GM10248 (cell line): ENCODE results near the gene GPR89A.
"Not testable (repeated sequence)": the region's sequence is repeated elsewhere in the genome, so short reads cannot be mapped to it uniquely, and the experiment has no call there.

Source experiments
- CTCF ChIA-PET: fragments of 300-600 bp; sonication (Branson Sonifier 250); formaldehyde crosslinking; extraction: SDS; loops from one replicate; lab custom pipeline; 2021; ENCODE audit warnings: antibody characterized with exemption; lab: Yijun Ruan, JAX
- POLR2A ChIA-PET: fragments of 350-650 bp; sonication (Branson Sonifier 250); formaldehyde crosslinking; extraction: SDS; loops from one replicate; lab custom pipeline; 2020; ENCODE audit warnings: antibody characterized with exemption; lab: Yijun Ruan, JAX
- DNase-seq: peaks from one replicate; pipeline ENCODE4 v3.0.0; 2012; ENCODE audit errors: extremely low spot score
- CTCF ChIP-seq: IDR thresholded peaks from 2 replicates; pipeline ENCODE4 v1.5.1; 2012; ENCODE audit warnings: mild to moderate bottlenecking, low read depth; ENCODE audit errors: extremely low read depth, missing control alignments, control extremely low read depth

GPR89A gene

GRCh38 chr1:145656245-145656943 is 48.6 kb downstream of the GPR89A start:
- POLR2A ChIA-PET, CTCF ChIA-PET, DNase-seq: not testable (repeated sequence)

GRCh38 chr1:145662502-145662901 is 54.7 kb downstream of the GPR89A start:
- not testable (repeated sequence) for DNase-seq

DNA sequence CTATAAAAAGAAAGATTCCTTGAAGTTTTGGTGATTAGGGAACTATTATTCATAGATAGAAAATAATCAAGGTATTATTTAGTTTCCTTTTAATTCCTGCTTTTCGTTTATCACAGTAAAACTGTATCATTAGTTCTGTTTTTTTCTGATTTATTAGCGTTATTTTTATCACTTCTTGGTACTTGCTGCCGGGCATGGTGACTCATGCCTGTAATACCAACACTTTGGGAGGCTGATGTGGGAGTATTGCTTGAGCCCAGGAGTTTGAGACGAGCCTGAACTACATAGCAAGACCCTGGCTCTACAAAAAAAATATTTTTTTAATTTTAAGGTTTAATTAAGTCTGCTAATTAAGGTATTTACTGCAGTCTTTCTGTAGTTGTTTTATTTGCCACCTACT is 57.2 kb downstream of the GPR89A start:
- DNase-seq, CTCF ChIA-PET, POLR2A ChIA-PET: not testable (repeated sequence)

More at GRCh38 chr1:145662502-145662901, 54.7 kb downstream of the GPR89A start:
- POLR2A ChIA-PET, CTCF ChIA-PET: not testable (repeated sequence)

- CTCF ChIA-PET, DNase-seq, POLR2A ChIA-PET: not testable (repeated sequence)
These were observed 63.4 kb downstream of the GPR89A start for GRCh38 chr1:145670995-145671745.

GRCh38 chr1:145673217-145673616 is 65.4 kb downstream of the GPR89A start:
- DNase-seq, POLR2A ChIA-PET, CTCF ChIA-PET: not testable (repeated sequence)

DNA sequence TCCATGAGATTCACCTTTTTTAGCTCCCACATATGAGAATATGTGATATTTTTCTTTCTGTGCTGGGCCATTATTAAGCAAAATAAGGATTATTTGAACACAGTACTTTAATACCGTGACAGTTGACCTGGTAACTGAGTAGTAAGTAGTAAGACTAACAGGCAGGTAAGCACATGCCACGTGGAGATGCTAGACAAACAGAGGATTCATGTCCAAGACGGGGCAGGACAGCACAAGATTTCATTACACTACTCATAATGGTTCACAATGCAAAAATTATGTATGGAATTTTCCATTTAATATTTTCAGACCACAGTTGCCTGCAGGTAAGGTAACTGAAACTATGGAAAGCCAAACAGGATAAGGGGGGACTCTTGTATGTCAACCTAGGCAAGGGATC is 77.1 kb downstream of the GPR89A start:
- CTCF ChIA-PET, DNase-seq, POLR2A ChIA-PET: not testable (repeated sequence)

DNA sequence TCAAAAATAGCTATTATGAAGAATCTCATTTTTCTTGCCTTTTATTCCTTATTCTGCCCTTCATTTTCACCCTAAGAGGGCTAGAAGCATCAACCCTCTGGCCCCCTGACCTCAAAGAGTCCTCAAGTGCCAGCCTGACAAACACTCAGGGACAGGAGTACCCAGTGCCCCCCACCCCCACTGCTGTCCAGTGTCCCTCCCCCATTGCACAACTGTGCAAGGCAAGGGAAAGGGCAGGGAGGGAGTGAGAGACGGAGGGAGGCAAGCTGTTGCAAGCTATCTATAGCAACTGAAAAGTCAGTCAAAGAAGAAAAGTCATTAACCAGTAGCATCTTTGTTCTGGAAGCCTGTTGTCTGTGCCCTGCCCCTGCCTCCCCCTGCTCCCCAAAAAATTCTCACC is 78.3 kb downstream of the GPR89A start:
- POLR2A ChIA-PET = not testable (repeated sequence)

GRCh38 chr1:145688328-145688727 is 80.5 kb downstream of the GPR89A start:
- POLR2A ChIA-PET = no interaction called here

More for the DNA sequence above, 78.3 kb downstream of the GPR89A start:
- DNase-seq, CTCF ChIA-PET: not testable (repeated sequence)

DNA sequence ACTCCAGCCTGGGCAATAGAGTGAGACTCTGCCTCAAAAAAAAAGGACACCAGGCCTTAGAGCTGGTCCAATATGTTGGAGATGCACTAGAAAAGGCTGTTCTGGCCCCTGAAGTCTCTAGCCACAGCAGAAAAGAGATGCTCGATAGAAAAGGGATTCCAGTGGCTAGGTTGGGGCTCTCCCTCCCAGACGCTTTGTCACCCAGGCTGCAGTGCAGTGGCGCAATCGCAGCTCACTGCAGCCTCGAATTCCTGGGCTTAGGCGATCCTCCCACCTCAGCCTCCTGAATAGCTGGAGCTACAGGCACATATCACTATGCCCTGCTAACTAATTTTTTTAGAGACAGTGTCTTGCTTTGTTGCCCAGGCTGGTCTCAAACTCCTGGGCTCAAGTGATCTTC is 81.1 kb downstream of the GPR89A start:
- ChIA-PET POLR2A (no interaction called here), CTCF (interaction anchor here (1.0 to 2.7 kb wide), 2 partner anchors 32 to 33 kb away, joined by 3 to 6 read pairs; no protein-coding TSS in a partner anchor)
- DNase-seq = no peak
- TF ChIP-seq CTCF = no peak

More at GRCh38 chr1:145688328-145688727, 80.5 kb downstream of the GPR89A start:
- no peak for DNase-seq
- no peak for TF ChIP-seq CTCF
- CTCF ChIA-PET = interaction anchor here (1.0 to 2.7 kb wide), 3 partner anchors 26 to 33 kb away, joined by 3 to 6 read pairs (median 3); no protein-coding TSS in a partner anchor

DNA sequence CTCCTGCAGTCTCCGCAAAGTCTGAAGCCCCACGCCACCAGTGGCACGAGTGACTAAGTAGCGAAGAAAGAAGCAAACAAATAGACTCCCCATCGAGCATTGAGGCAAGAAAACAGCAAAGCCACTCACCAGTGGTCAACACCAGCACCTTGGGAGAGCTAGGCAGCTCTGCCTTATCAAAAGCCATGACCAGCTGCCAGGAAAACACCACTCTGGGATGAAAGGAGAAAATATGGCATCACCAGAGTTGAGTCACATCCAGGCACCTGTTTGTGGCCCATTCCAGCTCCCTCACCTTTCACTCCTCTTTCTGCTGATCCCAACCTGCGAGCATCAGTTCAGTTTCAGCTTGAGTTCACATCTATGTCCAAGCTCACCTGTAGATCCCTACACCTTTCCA is 82.1 kb downstream of the GPR89A start:
- no peak for DNase-seq
- no peak for TF ChIP-seq CTCF
- ChIA-PET CTCF (interaction anchor here (1.3 to 2.7 kb wide), 3 partner anchors 10 to 31 kb away, joined by 3 to 6 read pairs (median 4); no protein-coding TSS in a partner anchor), POLR2A (no interaction called here)
